GM19035 (cell line): Measurements from ENCODE around the gene NUDT5.

Experiments
- ATAC-seq: cut with Tn5 transposase; IDR thresholded peaks from one replicate; pipeline ENCODE4 v1.9.1; 2021; ENCODE audit not compliant: unreplicated experiment

Gene NUDT5

GRCh38 chr10:12165999-12166775, 29.5 kb downstream of the NUDT5 start:
- ATAC-seq, result no peak

GRCh38 chr10:12165036-12165435, 30.7 kb downstream of the NUDT5 start:
- ATAC-seq, result no peak

GRCh38 chr10:12164085-12164484, 31.6 kb downstream of the NUDT5 start:
- no peak for ATAC-seq

- ATAC-seq, result no peak
Measured at GRCh38 chr10:12162927-12163326, 32.8 kb downstream of the NUDT5 start.

GRCh38 chr10:12160664-12161063, 35.0 kb downstream of the NUDT5 start:
- no peak for ATAC-seq

GRCh38 chr10:12158111-12158510, 37.6 kb downstream of the NUDT5 start:
- ATAC-seq, result no peak

GRCh38 chr10:12156367-12157123, 39.1 kb downstream of the NUDT5 start:
- no peak for ATAC-seq

GRCh38 chr10:12154516-12154915, 41.2 kb downstream of the NUDT5 start:
- no peak for ATAC-seq

GRCh38 chr10:12150163-12150562, 45.5 kb downstream of the NUDT5 start:
- no peak for ATAC-seq

- ATAC-seq, result no peak
Measured at GRCh38 chr10:12144538-12144937, 51.2 kb downstream of the NUDT5 start.

GRCh38 chr10:12140038-12140437, 55.7 kb downstream of the NUDT5 start:
- ATAC-seq, result no peak

GRCh38 chr10:12135631-12136030, 60.1 kb downstream of the NUDT5 start:
- ATAC-seq, result no peak

GRCh38 chr10:12130237-12130872, 65.3 kb downstream of the NUDT5 start:
- peak; percentile 39 for ATAC-seq

GRCh38 chr10:12129222-12130111, 66.2 kb downstream of the NUDT5 start, which contains the start of gene SEC61A2:
TSS of gene SEC61A2 (plus strand) at chr10:12129677. CDS start at chr10:12129788, 111 bp downstream.
- peak; percentile 91 for ATAC-seq

- no peak for ATAC-seq
Measured at GRCh38 chr10:12121673-12122072, 74.0 kb downstream of the NUDT5 start.
